Skeletal muscle satellite cell (primary cell): ENCODE results near the gene GUCY1A2.

Source experiments
- H3K27me3 ChIP-seq: 2 replicates; pipeline ENCODE4 v1.7.0; 2013; ENCODE audit warnings: low read length; ENCODE audit not compliant: control insufficient read depth, insufficient read depth
- H3K36me3 ChIP-seq: 2 replicates; pipeline ENCODE4 v1.7.0; 2013; ENCODE audit warnings: mild to moderate bottlenecking, control low read depth, low read length; ENCODE audit not compliant: insufficient read depth
- H3K4me1 ChIP-seq: 2 replicates; pipeline ENCODE4 v1.7.0; 2013; ENCODE audit warnings: low read length; ENCODE audit not compliant: control insufficient read depth, insufficient read depth
- H3K4me2 ChIP-seq: 2 replicates; pipeline ENCODE4 v1.7.0; 2013; ENCODE audit warnings: mild to moderate bottlenecking, low read length
- H3K4me3 ChIP-seq: 2 replicates; pipeline ENCODE4 v1.7.0; 2013; ENCODE audit warnings: low read length
- H3K9ac ChIP-seq: 2 replicates; pipeline ENCODE4 v1.7.0; 2013; ENCODE audit warnings: mild to moderate bottlenecking, low read depth, low read length, moderate library complexity
- H3K9me3 ChIP-seq: replicated peaks from 2 replicates; pipeline ENCODE4 v1.7.0; 2013; ENCODE audit warnings: mild to moderate bottlenecking, control low read depth, low read length

Gene GUCY1A2

GRCh38 chr11:107020594-107020993, 2.3 kb upstream of the GUCY1A2 start:
- H3K36me3 ChIP-seq: no peaks in the 10 kb centered on the region
- H3K9me3 ChIP-seq: no peaks in the 10 kb centered on the region
- H3K4me3 ChIP-seq: no peak overlapping the region
- peaks cover 5% of the 10 kb centered on the region for H3K4me1 ChIP-seq
- H3K9ac ChIP-seq: no peak overlapping the region
- no peak overlapping the region for H3K4me2 ChIP-seq
- H3K27me3 ChIP-seq: peaks cover 72% of the 10 kb centered on the region

- Histone ChIP-seq H3K9me3 (no peaks in the 10 kb centered on the region), H3K4me3 (peak overlapping the region; percentile 72), H3K4me2 (peak overlapping the region; percentile 94), H3K27me3 (peaks cover 71% of the 10 kb centered on the region), H3K9ac (no peak overlapping the region), H3K4me1 (peaks cover 9% of the 10 kb centered on the region), H3K36me3 (no peaks in the 10 kb centered on the region)
Observed at GRCh38 chr11:107018902-107019493, 722 bp upstream of the GUCY1A2 start.

GRCh38 chr11:107017433-107018218, 650 bp downstream of the GUCY1A2 start:
- Histone ChIP-seq H3K4me1 (peaks cover 9% of the 10 kb centered on the region), H3K9me3 (no peaks in the 10 kb centered on the region), H3K4me3 (peak overlapping the region; percentile 72), H3K9ac (no peak overlapping the region), H3K27me3 (peaks cover 66% of the 10 kb centered on the region), H3K36me3 (no peaks in the 10 kb centered on the region), H3K4me2 (peak overlapping the region; percentile 94)

- peaks cover 60% of the 10 kb centered on the region for H3K27me3 ChIP-seq
- H3K4me3 ChIP-seq: no peak overlapping the region
- H3K36me3 ChIP-seq: no peaks in the 10 kb centered on the region
- H3K9me3 ChIP-seq: no peaks in the 10 kb centered on the region
- peak overlapping the region; percentile 94 for H3K4me2 ChIP-seq
- peaks cover 9% of the 10 kb centered on the region for H3K4me1 ChIP-seq
- no peak overlapping the region for H3K9ac ChIP-seq
Observed at GRCh38 chr11:107017104-107017432, 1.2 kb downstream of the GUCY1A2 start.

GRCh38 chr11:107014871-107015270, 3.4 kb downstream of the GUCY1A2 start:
- H3K9me3 ChIP-seq: no peaks in the 10 kb centered on the region
- H3K36me3 ChIP-seq: no peaks in the 10 kb centered on the region
- no peak overlapping the region for H3K9ac ChIP-seq
- peaks cover 46% of the 10 kb centered on the region for H3K27me3 ChIP-seq
- peaks cover 9% of the 10 kb centered on the region for H3K4me1 ChIP-seq
- H3K4me2 ChIP-seq: no peak overlapping the region
- no peak overlapping the region for H3K4me3 ChIP-seq

- Histone ChIP-seq H3K4me1 (peaks cover 4% of the 10 kb centered on the region), H3K27me3 (peaks cover 33% of the 10 kb centered on the region), H3K4me2 (no peak overlapping the region), H3K4me3 (no peak overlapping the region), H3K36me3 (no peaks in the 10 kb centered on the region), H3K9ac (no peak overlapping the region), H3K9me3 (no peaks in the 10 kb centered on the region)
Observed at GRCh38 chr11:107011977-107012376, 6.3 kb downstream of the GUCY1A2 start.

- Histone ChIP-seq H3K4me1 (no peaks in the 10 kb centered on the region), H3K4me2 (no peak overlapping the region), H3K9me3 (no peaks in the 10 kb centered on the region), H3K9ac (no peak overlapping the region), H3K27me3 (peaks cover 30% of the 10 kb centered on the region), H3K36me3 (no peaks in the 10 kb centered on the region), H3K4me3 (no peak overlapping the region)
Observed at GRCh38 chr11:107009190-107009589, 9.1 kb downstream of the GUCY1A2 start.

- no peaks in the 10 kb centered on the region for H3K36me3 ChIP-seq
- H3K9ac ChIP-seq: no peak overlapping the region
- no peak overlapping the region for H3K4me2 ChIP-seq
- no peak overlapping the region for H3K4me3 ChIP-seq
- peaks cover 34% of the 10 kb centered on the region for H3K27me3 ChIP-seq
- H3K4me1 ChIP-seq: no peaks in the 10 kb centered on the region
- no peaks in the 10 kb centered on the region for H3K9me3 ChIP-seq
Observed at GRCh38 chr11:107006076-107006833, 12.0 kb downstream of the GUCY1A2 start.

- Histone ChIP-seq H3K27me3 (peaks cover 14% of the 10 kb centered on the region), H3K9ac (no peak overlapping the region), H3K9me3 (no peaks in the 10 kb centered on the region), H3K36me3 (no peaks in the 10 kb centered on the region), H3K4me1 (peaks cover 7% of the 10 kb centered on the region), H3K4me3 (no peak overlapping the region), H3K4me2 (no peak overlapping the region)
Observed at GRCh38 chr11:106999196-106999595, 19.1 kb downstream of the GUCY1A2 start.

- H3K4me3 ChIP-seq: no peak overlapping the region
- H3K27me3 ChIP-seq: peaks cover 10% of the 10 kb centered on the region
- H3K9me3 ChIP-seq: no peaks in the 10 kb centered on the region
- H3K4me1 ChIP-seq: peaks cover 7% of the 10 kb centered on the region
- H3K36me3 ChIP-seq: no peaks in the 10 kb centered on the region
- H3K4me2 ChIP-seq: no peak overlapping the region
- H3K9ac ChIP-seq: no peak overlapping the region
Observed at GRCh38 chr11:106998916-106999188, 19.4 kb downstream of the GUCY1A2 start.

GRCh38 chr11:106998116-106998915, 20.0 kb downstream of the GUCY1A2 start:
- Histone ChIP-seq H3K4me3 (no peak overlapping the region), H3K36me3 (no peaks in the 10 kb centered on the region), H3K27me3 (peaks cover 6% of the 10 kb centered on the region), H3K9me3 (no peaks in the 10 kb centered on the region), H3K4me2 (no peak overlapping the region), H3K9ac (no peak overlapping the region), H3K4me1 (peaks cover 7% of the 10 kb centered on the region)
